ENCODE data around the gene FBP1.

Gene FBP1

DNA sequence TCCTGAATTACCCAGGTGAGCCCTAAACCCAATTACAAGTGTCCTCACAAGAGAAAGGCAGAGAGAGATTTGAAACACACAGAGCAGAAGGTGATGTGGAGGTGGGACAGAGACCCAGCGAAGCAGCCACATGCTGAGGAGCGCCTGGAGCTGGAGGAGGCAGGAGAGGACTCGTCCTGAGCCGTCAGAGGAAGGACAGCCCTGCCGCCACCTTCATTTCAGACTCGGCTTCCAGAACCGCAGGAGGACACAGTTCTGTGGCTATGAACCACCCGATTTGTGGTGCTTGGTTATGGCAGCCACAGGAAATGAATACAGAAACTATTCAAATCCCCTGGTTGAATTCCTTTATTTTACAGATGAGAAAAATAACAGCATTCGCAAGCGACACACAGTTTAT, 16.4 kb upstream of the FBP1 start:
- no peak for DNase-seq

DNA sequence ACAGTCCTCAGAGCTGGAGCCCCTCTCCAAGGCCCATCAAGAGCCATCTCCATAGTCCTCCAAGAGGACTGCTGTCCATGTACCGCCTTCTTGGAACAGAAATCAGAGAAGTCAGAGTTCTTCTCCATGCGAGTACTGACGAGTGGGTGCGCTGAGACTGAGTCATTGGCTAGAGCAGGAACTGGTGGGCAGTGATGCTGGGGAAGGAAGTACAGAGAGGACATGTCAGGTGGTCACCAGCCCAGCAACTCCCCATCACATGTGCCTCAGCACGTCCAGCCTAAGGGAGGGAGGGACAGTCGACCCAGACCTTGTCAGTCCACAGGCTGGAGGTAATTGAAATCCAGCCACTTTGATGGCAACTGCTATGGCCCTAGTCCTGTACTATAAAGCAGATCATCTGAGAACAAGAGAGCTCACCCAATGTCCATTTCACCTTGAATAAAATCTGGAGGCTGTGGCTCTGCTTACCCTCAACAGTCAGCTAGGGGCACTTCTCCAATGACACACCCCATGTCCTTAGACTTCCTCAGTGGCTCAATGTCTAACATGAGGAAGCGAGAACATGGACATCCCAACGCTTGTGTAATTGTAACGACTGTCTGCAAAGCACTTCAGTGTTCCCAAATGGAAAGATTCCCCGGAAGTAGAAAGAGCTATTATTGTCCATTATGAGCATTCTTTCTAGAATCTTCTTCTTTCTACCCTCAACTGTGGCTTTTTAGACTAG, 15.0 kb upstream of the FBP1 start:
- DNase-seq: no peak

- no peak for DNase-seq
Measured at GRCh38 chr9:94650949-94651348, 11.6 kb upstream of the FBP1 start.

- DNase-seq: no peak
Measured at GRCh38 chr9:94649100-94649819, 9.9 kb upstream of the FBP1 start.

DNA sequence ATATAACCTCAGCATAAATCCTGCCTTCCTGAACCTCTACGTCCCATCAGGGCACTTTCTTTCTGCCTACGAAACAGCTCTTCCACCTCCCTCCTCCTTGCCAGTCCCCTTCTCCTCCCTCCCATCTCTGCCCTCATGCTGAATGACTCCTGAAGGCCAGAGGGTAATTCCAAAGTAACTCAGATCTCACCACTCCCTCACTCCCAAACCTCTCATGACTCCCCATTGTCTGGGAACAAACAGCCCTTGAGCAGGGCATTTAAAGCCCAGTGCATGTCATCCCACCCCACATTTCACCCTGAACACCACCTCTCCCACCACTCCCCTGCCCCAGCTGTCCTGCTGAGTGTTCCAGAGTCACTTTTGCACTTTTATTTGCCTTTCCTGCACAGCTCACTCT, 8.9 kb upstream of the FBP1 start:
- DNase-seq: no peak

DNA sequence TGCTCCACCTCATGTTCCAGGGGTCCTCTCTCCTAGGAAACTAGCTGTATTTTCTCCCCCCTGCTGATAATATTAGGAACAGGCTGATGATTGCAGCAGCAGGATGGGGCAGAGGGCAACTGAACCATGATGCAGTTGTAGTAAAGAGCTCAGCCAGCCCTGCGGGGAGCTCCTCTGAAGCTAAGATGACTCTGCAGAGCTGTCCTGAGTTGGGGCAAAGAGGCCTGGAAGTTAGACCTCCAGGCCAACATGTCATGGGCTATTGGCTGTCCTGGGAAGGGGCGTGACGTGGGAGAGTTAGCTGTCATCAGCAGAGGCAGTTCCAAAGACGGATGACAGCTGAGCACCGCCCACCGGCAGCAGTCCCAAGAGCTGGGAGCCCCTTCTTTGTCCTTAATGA, 6.6 kb upstream of the FBP1 start:
- no peak for DNase-seq

- no peak for DNase-seq
Measured at GRCh38 chr9:94644543-94644942, 5.2 kb upstream of the FBP1 start.

- DNase-seq: no peak
Measured at GRCh38 chr9:94643741-94644140, 4.4 kb upstream of the FBP1 start.

DNA sequence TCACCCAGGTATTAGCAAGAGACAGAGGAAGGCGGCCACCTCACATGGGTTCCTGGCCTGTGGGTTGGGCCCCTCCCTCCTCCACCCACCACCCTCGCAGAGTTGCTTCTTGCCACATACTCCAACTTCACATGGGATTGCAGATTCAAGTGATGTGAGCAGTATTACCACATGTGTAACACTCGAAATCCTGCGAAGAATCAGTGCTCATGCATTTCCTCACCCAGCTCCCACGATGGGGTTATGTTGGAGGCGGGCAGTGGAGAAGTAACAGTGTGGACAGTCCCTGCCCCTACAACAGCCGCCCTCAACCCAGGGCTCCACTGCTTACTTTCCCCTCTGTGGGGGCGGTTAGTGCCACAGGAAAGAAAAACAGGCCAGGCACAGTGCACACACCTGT, 3.9 kb upstream of the FBP1 start:
- no peak for DNase-seq

DNA sequence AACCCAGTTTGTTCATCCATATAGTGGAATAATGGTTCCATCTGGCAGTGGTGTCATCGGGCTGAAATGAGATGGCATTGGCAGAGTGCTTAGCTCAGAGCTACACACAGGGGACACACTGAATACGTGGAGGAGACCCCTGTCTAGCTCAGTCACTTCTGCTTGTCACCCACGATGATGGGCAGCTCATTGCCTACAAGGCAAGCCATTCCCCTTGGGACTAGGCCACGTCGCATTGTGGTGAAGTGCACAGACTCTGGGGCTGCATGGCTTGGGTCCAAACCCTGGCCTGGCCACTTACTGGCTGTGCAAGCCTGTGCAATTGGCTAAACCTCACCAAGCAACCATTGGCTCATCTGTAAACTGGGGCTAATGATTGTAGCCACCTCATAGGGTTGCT, 3.2 kb upstream of the FBP1 start:
- DNase-seq: no peak

DNA sequence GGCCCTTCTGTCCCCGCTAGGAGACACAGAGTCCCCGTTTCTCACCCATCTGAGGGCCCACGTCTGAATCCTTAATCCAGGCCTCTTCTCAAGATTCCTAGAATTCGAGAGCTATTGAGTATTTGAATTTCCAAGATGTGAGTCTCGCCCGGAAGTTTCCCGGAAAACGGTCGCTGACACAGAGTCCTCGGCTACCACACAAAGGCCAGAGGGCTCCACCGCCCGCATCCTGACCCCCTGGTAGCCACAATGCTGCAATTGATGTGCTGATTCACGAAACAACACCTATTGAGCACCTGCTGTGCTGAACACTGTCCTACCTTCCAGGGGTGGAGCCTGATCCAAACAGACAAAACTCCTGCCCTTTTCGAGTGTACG, 670 bp upstream of the FBP1 start:
- no peak for DNase-seq

DNA sequence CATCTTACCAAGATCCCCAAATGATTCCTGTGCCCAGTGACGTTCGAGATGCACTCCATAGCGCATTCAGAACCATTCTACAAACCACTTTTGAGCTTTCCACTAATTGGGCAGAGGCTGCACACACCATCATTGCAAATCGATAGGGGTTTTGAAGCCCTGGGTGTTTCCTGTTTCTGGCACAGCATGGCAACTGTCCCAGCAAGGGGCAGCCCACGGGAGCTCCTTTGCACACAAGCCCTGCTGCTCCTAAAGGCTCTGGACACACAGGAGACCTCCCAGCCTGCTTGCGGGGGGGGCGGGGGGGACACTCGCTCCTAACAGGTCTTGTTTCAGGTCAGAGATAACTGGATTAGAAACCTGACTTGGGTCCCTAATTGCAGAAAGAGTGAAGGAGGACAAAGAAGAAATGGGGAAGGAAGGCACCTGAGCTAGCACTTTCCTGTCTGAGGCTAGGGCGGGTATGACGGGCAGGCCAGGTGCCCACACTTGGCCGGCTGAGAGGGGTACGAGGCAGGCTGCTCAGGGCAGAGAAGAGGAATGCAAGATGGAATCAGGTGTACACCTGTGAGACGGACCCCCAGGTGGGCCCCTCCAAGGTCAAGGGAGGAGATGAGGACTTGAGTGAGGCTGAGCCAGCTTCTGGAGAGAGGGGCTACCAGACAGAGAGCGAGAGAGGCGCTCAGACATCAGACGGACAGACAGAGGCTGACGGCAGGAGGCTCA, 820 bp downstream of the FBP1 start:
- peak; percentile 35 for DNase-seq

DNA sequence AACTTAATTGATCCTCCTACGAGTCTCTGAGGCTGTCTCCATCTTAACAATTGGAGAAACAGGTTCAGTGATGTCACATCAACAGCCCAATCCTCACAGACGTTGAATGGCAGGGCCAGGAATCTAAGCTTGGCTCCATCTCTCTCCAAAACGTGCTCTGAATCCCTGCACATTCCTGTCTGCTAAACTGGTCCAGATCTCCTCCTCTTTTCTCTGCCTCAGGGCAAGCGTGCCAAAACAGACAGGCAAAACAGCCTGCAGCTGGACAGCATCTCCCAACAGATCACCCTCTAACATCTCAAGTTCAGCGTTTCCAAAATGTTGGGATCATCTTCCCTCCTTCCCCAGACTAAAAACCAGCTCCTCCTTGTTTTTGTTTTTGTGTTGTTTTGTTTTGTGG, 6.6 kb downstream of the FBP1 start:
- DNase-seq: no peak

GRCh38 chr9:94631599-94631998, 7.7 kb downstream of the FBP1 start:
- no peak for DNase-seq

DNA sequence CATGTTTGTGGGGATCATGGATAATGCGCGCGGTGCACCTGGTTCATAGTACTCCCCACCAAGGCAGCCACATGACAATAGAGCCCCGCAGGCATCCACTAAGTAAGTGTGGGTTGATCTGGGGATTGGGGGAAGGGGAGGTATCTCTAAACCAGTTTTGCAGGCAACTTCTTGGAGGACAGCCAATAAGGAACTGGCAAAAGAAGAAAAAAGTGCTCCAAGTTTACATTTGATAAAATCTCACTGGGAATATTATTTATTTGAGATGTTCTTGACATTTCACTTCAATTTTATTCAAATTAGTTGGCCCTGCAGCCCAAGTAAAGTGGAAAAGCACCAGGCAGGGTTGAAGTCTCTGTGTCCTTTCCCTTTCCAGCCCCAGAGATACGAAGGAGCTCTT, 8.5 kb downstream of the FBP1 start:
- peak; percentile 45 for DNase-seq

DNA sequence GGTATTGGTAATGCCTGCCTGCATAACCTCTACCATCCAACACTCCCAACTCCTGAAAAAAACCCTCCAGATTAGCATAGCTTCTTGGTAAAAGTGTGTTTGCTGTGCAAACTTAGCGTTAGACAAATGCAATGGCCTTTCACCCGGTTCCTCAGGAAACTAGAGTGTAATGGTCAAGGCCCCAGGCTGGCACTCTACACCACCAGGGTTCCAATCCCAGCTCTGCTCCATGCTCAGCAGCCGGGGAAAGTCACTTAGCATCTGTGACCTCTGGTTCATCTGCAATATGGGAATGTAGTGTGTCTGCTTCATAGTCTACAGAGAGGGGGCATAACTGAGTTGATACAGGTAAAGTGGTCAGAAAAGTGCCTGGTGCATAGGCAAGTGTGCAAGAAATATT, 9.0 kb downstream of the FBP1 start:
- DNase-seq: no peak

DNA sequence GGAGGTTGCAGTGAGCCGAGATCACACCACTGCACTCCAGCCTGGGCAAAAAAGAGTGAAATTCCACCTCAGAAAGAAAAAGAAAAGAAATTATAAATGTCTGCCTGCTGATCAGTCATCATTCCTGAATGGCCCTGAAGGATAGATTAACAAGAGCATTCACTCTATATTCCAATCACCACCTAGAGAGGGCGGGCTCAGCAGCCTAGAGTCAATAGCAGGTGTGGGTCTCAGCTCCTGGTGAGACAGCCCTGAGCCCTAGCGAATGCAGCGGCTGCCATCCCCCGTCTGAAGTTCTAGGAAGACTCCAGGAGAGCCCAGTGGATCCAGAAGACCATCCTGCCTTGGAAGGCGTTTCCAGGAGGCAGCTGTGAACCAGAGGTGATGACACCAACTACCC, 12.0 kb downstream of the FBP1 start:
- DNase-seq: no peak

- DNase-seq: no peak
Measured at GRCh38 chr9:94625835-94626234, 13.5 kb downstream of the FBP1 start.

GRCh38 chr9:94624629-94625028, 14.7 kb downstream of the FBP1 start:
- DNase-seq: no peak

- no peak for DNase-seq
Measured at GRCh38 chr9:94623253-94623652, 16.1 kb downstream of the FBP1 start.

- no peak for DNase-seq
Measured at GRCh38 chr9:94622087-94622800, 17.1 kb downstream of the FBP1 start.

DNA sequence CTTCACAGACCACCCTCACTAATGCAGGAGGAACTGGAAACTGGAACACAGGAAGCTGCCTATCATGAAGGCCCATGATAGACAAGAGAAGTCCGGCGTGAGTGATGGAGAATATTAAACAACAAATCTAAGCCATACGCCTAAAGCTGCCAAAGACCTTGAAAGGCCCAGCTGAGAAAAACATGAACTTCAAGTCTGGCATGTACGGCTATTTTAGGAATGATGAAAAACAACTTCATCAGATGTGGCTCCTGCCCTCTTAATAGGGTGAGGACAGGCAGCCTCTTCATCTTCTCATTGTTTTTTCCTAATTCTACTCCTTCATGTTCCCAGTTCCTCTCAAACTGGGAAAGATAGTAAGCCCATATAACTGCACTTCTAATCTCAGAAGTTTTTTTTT, 20.3 kb downstream of the FBP1 start:
- no peak for DNase-seq

DNA sequence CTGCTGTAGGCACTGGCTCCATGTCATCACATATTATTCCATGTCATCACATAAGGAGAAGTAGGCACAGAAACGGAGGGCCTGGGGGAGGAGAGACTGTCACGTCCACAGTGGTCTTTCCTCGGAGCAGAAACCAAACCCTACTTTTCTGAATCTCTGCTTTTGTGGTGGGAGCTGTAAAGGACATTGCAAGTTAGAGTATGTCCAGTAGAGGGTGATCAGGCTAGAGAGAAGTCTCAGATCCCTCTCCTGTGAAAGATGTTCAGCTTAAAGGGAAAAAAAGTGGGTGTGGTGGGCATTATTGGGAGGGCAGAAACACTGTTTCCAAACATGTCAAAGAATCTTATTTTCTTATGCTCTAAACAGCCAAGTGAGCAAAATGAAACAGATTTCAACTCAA, 26.3 kb downstream of the FBP1 start:
- DNase-seq: no peak

DNA sequence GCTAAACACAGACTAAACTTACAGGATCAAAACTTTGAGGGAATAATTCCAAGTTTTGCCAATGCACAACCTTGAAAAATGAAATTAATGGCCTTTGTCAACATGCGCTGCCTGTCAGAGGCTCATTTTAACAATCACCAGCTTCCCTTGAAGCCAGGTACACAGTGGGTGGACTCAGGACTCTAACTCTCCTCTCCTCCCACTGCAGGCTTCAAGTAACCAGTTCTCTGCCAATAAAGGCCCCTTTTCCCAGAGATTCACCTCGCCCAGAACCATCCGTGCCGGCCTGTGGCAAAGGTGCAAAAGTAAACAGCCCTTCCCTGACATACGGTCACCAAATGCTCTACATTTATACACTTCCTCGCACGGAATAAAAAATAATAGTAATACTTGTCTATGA, 27.2 kb downstream of the FBP1 start:
- DNase-seq: no peak

All from DMS79 treated with DMSO at 0.1 percent for 48 hours (cell line).